Measurements from ENCODE around the gene RNH1.
A peak's percentile ranks its signal among the peaks of the same experiment; 100 is the strongest.

The RNH1 gene

DNA sequence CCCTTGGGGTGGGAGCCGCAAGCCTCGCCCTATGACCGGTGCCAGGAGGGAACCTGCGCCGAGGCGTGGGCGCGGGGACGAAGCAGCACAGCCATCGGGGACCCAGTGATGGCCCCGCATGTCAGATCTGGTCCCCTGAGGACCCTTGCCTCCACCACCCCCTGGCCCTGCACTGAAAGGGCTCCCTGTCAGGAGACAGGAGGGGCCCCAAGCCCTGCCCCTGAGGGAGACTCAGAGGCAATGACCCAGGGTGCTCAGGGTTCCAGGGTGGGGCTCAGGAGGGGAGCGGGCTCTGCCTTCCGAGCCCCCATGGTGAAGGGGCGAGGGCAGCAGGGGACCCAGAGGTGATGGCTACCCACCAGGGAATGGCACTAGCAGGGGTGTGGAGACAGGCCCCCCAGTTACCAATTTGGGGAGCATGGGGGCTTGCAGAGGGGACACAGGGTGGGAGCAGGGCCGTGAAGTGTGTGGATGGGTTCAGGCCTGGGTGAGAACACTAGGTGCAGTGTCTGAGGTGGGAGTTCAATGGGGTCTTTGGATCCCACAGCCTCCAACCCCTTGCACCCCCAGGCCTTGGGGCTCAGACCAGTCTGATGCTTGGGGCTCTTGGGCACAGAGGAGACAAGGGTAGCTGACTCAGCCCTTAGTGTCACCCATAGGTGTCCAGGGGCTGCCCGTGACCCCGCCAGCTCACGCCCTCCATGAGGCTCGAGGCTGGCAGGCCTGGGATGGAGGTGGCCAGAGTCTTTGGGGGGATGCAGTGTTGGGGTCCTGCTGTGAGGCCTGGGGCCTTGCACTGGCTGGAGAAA, 30.8 kb upstream of the RNH1 start:
- no peak for DNase-seq (ENCODE audit: low spot score)

GRCh38 chr11:536841-537621, 30.0 kb upstream of the RNH1 start, which contains the start of gene LRRC56:
LRRC56 (plus strand) TSS chr11:537527; CDS start chr11:540685, 3,158 bp downstream.
- peak; percentile 99 for DNase-seq (ENCODE audit: low spot score)

- DNase-seq (ENCODE audit: low spot score): peak; percentile 100
Measured at GRCh38 chr11:535519-536454, 28.7 kb upstream of the RNH1 start, which contains the start of gene HRAS. HRAS (minus strand) TSS chr11:535576.

DNA sequence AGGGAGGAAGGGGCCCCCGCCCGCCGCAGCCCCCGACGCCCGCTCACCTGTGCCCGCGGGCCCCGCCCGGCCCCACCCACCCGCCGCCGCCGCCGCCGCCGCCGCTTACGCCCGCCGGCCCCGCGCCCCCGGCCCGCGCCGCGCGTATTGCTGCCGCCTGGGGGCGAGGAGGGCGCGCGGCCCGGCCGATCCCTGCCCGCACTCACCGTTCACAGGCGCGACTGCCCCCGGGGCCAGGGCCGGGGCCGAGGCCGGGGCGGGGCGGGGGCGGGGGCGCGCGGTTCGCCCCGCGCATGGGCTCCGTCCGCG, 28.1 kb upstream of the RNH1 start:
- DNase-seq (ENCODE audit: low spot score): no peak

- DNase-seq (ENCODE audit: low spot score): peak; percentile 57
Measured at GRCh38 chr11:534396-535209, 27.6 kb upstream of the RNH1 start.

- DNase-seq (ENCODE audit: low spot score): no peak
Measured at GRCh38 chr11:533586-534395, 26.7 kb upstream of the RNH1 start.

- no peak for DNase-seq (ENCODE audit: low spot score)
Measured at GRCh38 chr11:532986-533585, 26.0 kb upstream of the RNH1 start.

GRCh38 chr11:532527-532985, 25.5 kb upstream of the RNH1 start:
- DNase-seq (ENCODE audit: low spot score): no peak

GRCh38 chr11:531919-532526, 25.0 kb upstream of the RNH1 start:
- DNase-seq (ENCODE audit: low spot score): no peak

GRCh38 chr11:530960-531831, 24.2 kb upstream of the RNH1 start:
- DNase-seq (ENCODE audit: low spot score): no peak

- DNase-seq (ENCODE audit: low spot score): no peak
Measured at GRCh38 chr11:529728-530411, 22.8 kb upstream of the RNH1 start.

- no peak for DNase-seq (ENCODE audit: low spot score)
Measured at GRCh38 chr11:528815-529727, 22.0 kb upstream of the RNH1 start.

- DNase-seq (ENCODE audit: low spot score): no peak
Measured at GRCh38 chr11:528166-528814, 21.2 kb upstream of the RNH1 start.

- peak; percentile 18 for DNase-seq (ENCODE audit: low spot score)
Measured at GRCh38 chr11:526192-526591, 19.1 kb upstream of the RNH1 start.

GRCh38 chr11:521177-521688, 14.2 kb upstream of the RNH1 start:
- no peak for DNase-seq (ENCODE audit: low spot score)
